ENCODE measurements around the gene C1QL1. TPM values are rescaled to one million over a fixed set of nuclear protein-coding genes. Genes with fewer than 3 reads are reported as not detected.

The C1QL1 gene
- total RNA-seq, 1 experiment from 2014 or later: 8.6 TPM

GRCh38 chr17:44971776-44972483 is 3.8 kb upstream of the C1QL1 start:
- H3K36me3 ChIP-seq (ENCODE audit: insufficient read depth, low read length, poor library complexity, severe bottlenecking): no peaks in the 10 kb centered on the region
- DNase-seq (ENCODE audit: low spot score): no peak
- no peak for TF ChIP-seq EZH2 (IDR thresholded peaks at IDR 0.05; ENCODE audit: borderline replicate concordance, low read depth, low read length, poor library complexity, severe bottlenecking)
- no peak for TF ChIP-seq CTCF (conservative IDR thresholded peaks at IDR 0.05; ENCODE audit: low read depth, low read length)
- intact Hi-C loops (cut with micrococcal nuclease; ENCODE audit: unreplicated experiment): no loop called here
- ChIA-PET POLR2A (ENCODE audit: low non-redundant PET) (interaction anchor here (0.6 kb wide), 1 partner anchor 1995 kb away, joined by 3 read pairs; no protein-coding TSS in a partner anchor), CTCF (interaction anchor here (0.7 kb wide), 1 partner anchor 24 kb away, joined by 3 read pairs; no protein-coding TSS in a partner anchor)
- H3K27ac ChIP-seq (ENCODE audit: low read depth, low read length, poor library complexity, severe bottlenecking): no peak overlapping the region
- no peaks in the 10 kb centered on the region for H3K4me1 ChIP-seq (ENCODE audit: insufficient read depth, low read length, poor library complexity, severe bottlenecking)
- no peaks in the 10 kb centered on the region for H3K9me3 ChIP-seq (ENCODE audit: low read depth, low read length, poor library complexity, severe bottlenecking)
- no TSS peak for BruUV-seq (replicated peaks)
- no peak overlapping the region for H3K4me3 ChIP-seq (ENCODE audit: low read depth, low read length, poor library complexity, severe bottlenecking)
- no peaks in the 10 kb centered on the region for H3K27me3 ChIP-seq (replicated peaks; ENCODE audit: insufficient read depth, low read depth, low read length, poor library complexity)

GRCh38 chr17:44970136-44970741 is 2.1 kb upstream of the C1QL1 start:
- BruUV-seq (replicated peaks): no TSS peak
- intact Hi-C loops (cut with micrococcal nuclease; ENCODE audit: unreplicated experiment): no loop called here
- no peak for TF ChIP-seq CTCF (conservative IDR thresholded peaks at IDR 0.05; ENCODE audit: low read depth, low read length)
- TF ChIP-seq EZH2 (IDR thresholded peaks at IDR 0.05; ENCODE audit: borderline replicate concordance, low read depth, low read length, poor library complexity, severe bottlenecking): no peak
- no peaks in the 10 kb centered on the region for H3K27me3 ChIP-seq (replicated peaks; ENCODE audit: insufficient read depth, low read depth, low read length, poor library complexity)
- POLR2A ChIA-PET (ENCODE audit: low non-redundant PET): no interaction called here
- H3K9me3 ChIP-seq (ENCODE audit: low read depth, low read length, poor library complexity, severe bottlenecking): no peaks in the 10 kb centered on the region
- CTCF ChIA-PET: interaction anchor here (0.7 kb wide), 1 partner anchor 249 kb away, joined by 3 read pairs; no protein-coding TSS in a partner anchor
- peak; percentile 66 for DNase-seq (ENCODE audit: low spot score)
- H3K4me3 ChIP-seq (ENCODE audit: low read depth, low read length, poor library complexity, severe bottlenecking): peak overlapping the region; percentile 50
- no peaks in the 10 kb centered on the region for H3K4me1 ChIP-seq (ENCODE audit: insufficient read depth, low read length, poor library complexity, severe bottlenecking)
- peak overlapping the region; percentile 54 for H3K27ac ChIP-seq (ENCODE audit: low read depth, low read length, poor library complexity, severe bottlenecking)
- no peaks in the 10 kb centered on the region for H3K36me3 ChIP-seq (ENCODE audit: insufficient read depth, low read length, poor library complexity, severe bottlenecking)

- H3K9me3 ChIP-seq (ENCODE audit: low read depth, low read length, poor library complexity, severe bottlenecking): no peaks in the 10 kb centered on the region
- BruUV-seq (replicated peaks): no TSS peak
- no peaks in the 10 kb centered on the region for H3K36me3 ChIP-seq (ENCODE audit: insufficient read depth, low read length, poor library complexity, severe bottlenecking)
- no peaks in the 10 kb centered on the region for H3K4me1 ChIP-seq (ENCODE audit: insufficient read depth, low read length, poor library complexity, severe bottlenecking)
- no peak for TF ChIP-seq CTCF (conservative IDR thresholded peaks at IDR 0.05; ENCODE audit: low read depth, low read length)
- TF ChIP-seq EZH2 (IDR thresholded peaks at IDR 0.05; ENCODE audit: borderline replicate concordance, low read depth, low read length, poor library complexity, severe bottlenecking): no peak
- H3K27ac ChIP-seq (ENCODE audit: low read depth, low read length, poor library complexity, severe bottlenecking): no peak overlapping the region
- no peaks in the 10 kb centered on the region for H3K27me3 ChIP-seq (replicated peaks; ENCODE audit: insufficient read depth, low read depth, low read length, poor library complexity)
- H3K4me3 ChIP-seq (ENCODE audit: low read depth, low read length, poor library complexity, severe bottlenecking): peak overlapping the region; percentile 50
- intact Hi-C loops (cut with micrococcal nuclease; ENCODE audit: unreplicated experiment): no loop called here
- CTCF ChIA-PET: no interaction called here
- DNase-seq (ENCODE audit: low spot score): no peak
- POLR2A ChIA-PET (ENCODE audit: low non-redundant PET): no interaction called here
Observed at GRCh38 chr17:44969144-44969780, 1.2 kb upstream of the C1QL1 start.

All from A673 (cell line).